IPS-18c (cell line): ENCODE results near the gene LPAR3.
"Not testable (repeated sequence)": the region's sequence is repeated elsewhere in the genome, so short reads cannot be mapped to it uniquely, and the experiment has no call there.

Experiments used
- H3K4me3 ChIP-seq: 2 replicates; pipeline ENCODE4 v1.7.0; 2013; ENCODE audit warnings: low read depth, mild to moderate bottlenecking, low read length, moderate library complexity; ENCODE audit not compliant: insufficient read depth
- H3K9me3 ChIP-seq: one replicate; pipeline ENCODE4 v1.6.1; 2013; ENCODE audit warnings: mild to moderate bottlenecking, low read length, moderate library complexity; ENCODE audit not compliant: control insufficient read depth, insufficient read depth

Gene LPAR3

DNA sequence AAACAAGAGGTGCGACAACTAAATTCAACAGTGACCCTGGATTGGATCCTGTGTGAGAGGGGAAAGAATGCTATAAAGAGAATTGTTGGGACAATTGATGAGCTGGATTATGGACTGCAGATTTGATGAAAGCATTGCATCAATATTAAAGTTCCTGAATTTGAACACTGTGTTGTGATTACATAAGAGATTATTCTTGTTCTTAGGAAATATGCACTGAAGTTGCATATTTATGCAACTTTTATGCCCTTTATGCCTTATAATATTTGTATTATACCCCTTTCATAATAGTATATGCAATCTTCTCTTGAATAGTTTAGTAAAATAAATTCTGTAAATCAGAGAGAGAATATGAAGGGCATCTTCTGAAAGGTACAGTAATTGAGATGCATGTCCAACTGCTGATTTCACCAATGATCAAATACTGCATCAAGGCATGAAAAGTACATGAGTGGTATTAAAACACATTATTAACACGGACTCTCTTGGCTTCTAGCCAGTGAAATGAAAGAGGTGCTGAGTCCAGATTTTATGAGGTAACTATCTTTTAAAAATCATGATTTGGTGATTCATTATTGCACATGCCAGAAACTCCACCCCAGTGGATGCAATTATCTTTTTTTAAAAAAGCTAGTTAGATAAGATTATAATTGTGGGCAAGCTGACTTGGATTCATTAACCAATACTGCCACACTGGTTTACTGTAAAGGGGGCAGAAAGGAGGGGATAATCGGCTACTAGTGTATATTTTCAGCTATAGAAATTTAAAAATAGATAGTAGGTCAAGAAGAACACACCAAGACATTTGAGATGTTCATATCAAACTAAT, 19.9 kb upstream of the LPAR3 start:
- Histone ChIP-seq H3K4me3 (no peak overlapping the region), H3K9me3 (peaks cover 2% of the 10 kb centered on the region)

DNA sequence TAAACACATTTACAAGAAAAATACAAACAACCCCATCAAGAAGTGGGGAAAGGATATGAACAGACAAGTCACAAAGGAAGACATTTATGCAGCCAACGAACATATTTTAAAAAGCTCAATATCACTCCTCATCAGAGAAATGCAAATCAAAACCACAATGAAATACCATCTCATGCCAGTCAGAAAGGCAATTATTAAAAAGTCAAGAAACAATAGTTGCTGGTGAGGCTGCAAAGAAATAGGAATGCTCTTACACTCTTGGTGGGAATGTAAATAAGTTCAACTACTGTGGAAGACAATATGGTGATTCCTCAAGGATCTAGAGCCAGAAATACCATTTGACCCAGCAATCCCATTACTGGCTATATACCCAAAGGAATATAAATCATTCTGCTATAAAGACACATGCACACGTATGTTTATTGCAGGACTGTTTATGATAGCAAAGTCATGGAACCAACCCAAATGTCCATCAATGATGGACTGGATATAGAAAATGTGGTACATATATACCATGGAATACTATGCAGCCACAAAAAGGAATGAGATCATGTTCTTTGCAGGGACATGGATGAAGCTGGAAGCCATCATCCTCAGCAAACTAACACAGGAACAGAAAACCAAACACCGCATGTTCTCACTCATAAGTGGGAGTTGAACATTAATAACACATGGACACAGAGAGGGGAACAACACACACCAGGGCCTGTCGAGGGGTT, 15.9 kb upstream of the LPAR3 start:
- H3K4me3 ChIP-seq, H3K9me3 ChIP-seq: not testable (repeated sequence)

DNA sequence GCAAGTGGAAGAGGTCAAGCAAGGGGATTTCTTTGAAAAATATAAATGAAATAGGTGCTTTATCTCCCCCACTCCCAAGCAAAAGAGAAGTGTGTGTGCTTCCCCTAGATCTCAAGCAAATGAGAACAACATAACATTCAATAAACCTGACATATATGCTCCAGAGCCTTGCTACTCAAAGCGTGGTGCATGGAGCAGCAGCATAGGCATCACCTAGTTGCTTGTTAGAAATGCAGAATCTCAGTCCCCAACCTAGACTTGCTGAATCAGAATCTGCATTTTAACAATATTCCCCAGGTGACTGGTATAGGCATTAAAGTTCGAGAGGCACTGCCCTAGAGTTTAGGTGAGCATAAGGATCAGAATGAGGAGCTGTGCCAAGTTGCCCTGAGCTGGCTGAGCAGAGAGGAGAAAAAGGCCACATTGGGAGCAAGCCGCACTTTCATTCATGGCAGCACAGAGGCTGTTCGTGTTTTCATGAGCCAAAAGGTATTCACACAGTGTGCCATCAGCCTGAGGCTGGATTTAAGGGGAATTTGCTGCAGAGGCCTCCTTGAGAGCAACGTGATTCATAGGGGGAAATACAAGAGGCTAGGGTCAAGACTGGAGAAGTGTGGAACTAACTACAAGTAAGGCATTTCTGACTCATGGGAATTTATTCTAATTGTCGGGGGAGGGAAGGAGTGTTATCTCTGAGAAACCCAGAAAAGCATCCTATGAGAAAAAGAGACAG, 14.3 kb upstream of the LPAR3 start:
- no peak overlapping the region for H3K4me3 ChIP-seq
- peaks cover 2% of the 10 kb centered on the region for H3K9me3 ChIP-seq

DNA sequence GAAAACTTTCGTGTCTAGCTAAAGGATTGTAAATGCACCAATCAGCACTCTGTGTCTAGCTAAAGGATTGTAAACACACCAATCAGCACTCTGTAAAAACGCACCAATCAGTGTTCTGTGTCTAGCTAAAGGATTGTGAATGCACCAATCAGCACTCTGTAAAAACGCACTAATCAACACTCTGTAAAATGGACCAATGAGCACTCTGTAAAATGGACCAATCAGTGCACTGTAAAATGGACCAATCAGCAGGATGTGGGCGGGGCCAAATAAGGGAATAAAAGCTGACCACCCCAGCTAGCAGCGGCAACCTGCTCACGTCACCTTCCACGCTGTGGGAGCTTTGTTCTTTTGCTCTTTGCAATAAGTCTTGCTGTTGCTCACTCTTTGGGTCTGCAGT, 9.7 kb upstream of the LPAR3 start:
- H3K4me3 ChIP-seq, H3K9me3 ChIP-seq: not testable (repeated sequence)

DNA sequence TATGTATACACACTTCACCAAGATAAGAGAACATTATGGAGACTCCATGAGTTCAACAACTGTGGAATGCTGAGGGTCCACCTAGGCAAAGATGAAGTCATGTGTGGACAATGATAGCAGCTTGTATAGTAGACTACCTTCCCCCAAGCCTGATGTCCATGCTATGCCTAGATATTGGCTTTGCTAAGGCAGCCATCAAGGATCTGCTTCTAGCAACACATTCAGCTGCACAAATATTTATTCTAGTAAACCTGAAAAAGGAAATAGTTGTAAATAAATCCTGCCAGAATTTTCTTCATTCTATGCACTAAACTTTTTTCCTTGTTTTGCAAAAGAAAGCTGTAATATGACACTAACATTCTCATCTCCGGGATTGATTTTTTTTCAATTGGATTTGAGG, 7.0 kb upstream of the LPAR3 start:
- H3K4me3 ChIP-seq: no peak overlapping the region
- peaks cover 2% of the 10 kb centered on the region for H3K9me3 ChIP-seq

DNA sequence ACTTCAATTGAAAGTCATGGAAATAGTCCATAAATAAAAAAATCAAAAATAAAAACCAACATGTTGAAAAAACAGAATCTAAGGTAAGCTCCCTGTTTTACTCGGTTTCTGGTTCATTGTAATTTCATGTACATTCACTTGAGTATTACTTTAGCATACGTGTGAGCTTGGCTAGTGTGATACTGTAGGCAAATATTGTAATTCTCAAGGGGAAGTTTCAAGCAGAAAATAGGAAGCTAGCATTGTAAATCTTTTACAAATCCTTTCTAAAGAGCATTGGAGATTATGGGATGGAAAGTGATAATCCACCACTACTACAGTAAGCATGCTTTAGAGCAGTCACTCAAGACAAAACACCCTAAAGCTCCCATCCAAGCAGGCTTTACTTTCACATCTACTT, 3.3 kb upstream of the LPAR3 start:
- Histone ChIP-seq H3K9me3 (no peaks in the 10 kb centered on the region), H3K4me3 (no peak overlapping the region)

DNA sequence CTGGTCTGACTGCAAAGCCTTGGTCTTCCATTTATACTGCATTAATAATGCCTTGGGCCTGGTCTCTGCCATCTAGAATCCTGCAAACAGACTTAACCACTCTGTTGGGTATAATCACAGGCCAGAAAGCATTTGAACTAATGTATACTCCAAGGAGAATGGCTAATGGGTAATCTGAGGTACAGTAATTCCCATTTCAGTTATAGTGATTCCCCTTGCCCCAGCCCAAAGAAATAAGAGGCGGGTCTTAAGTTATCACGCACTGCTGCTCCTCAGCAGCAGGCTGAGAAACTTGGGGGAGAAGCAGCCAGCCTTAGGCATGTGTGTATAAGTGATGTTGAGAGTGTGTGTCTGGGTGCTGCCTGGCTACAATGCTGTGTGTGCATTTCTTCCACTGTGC, 2.4 kb downstream of the LPAR3 start:
- no peak overlapping the region for H3K4me3 ChIP-seq

DNA sequence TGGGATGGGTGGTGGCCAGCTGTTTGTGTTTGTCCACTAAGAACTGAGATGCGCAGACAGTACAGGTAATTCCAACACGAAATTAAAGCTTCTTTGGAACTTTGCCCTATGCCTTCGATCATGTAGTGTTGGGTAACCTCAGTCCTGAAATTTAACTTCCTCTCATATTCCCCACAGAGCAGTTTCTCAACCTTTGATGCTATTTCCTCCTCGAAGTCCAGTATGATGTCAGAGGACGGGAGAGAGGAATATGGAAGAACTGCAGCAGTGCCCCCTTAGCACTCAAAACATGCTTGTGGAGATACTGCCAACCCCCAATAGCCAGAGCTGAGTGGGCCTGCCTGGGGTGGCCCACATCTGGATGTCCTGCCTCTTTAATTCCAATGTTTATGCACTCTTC, 3.6 kb downstream of the LPAR3 start:
- Histone ChIP-seq H3K9me3 (peaks cover 2% of the 10 kb centered on the region), H3K4me3 (no peak overlapping the region)

More for the DNA sequence above, 2.4 kb downstream of the LPAR3 start:
- H3K9me3 ChIP-seq: no peaks in the 10 kb centered on the region

DNA sequence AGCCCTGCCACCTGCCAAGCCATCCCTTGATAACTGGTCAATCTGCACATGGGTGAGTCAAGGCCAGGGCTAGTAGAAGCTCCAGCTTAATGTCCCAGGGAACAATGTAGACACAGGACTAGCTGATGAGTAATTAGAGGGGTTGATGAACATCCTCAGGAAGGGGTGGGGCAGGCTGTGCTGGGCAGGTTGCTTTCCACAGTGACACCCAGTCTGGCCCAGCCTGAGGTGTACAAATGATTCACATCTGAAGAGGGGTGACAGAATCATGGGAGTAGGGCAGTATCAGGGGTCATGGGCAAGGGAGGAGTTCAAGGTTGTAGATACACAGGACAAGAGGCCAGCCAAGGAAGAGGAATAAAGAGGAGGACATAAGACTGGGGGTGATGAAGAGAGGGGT, 4.3 kb downstream of the LPAR3 start:
- Histone ChIP-seq H3K9me3 (peaks cover 2% of the 10 kb centered on the region), H3K4me3 (no peak overlapping the region)

DNA sequence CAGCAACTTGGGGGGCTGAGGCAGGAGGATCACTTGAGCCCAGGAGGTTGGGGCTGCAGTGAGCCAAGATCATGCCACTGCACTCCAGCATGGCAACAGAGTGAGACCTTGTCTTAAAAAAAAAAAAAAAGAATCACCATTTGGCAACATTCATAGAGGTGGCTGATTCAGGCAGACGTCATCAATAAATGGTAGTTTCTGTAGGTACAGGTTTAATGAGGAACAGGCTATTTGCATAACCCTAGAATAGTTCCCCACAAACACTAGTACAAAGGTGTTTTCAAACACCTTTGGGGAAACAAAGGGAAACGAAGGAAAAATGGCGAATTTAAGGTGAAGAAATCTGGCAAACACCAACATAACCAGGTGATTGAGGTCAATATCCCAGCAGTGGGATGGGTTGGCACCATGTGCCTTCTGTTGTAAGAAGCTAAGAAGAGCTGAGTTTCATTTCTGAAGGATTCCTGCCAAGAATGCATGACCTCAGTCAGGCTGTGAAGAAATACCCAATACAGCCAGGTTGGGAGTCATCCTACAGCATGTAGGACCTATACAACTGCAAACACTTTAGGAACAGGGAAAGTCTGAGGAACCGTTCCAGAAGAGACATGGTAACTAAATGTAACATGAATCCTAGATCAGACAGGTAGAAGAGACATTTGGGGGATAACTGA, 5.6 kb downstream of the LPAR3 start:
- Histone ChIP-seq H3K9me3 (peaks cover 2% of the 10 kb centered on the region), H3K4me3 (no peak overlapping the region)

DNA sequence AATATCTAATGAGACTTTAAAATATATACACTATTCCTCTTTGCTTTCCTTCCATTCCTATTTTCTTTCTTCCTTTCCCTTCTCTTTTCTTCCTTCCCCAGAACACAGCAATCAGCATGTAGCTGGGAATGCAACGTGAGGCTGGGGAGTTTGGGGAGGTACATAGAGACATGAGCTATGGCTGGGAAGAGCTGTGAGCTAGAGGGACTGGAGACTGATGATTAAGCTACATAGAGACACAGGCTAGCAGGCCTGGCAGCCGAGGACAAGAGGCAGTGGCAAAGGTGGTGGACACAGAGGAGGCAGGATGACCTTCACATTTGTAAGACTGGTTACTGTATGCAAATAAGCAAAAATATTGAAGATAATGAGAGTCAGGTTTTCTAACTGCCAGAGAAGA, 7.5 kb downstream of the LPAR3 start:
- H3K9me3 ChIP-seq: peaks cover 2% of the 10 kb centered on the region
- H3K4me3 ChIP-seq: no peak overlapping the region

DNA sequence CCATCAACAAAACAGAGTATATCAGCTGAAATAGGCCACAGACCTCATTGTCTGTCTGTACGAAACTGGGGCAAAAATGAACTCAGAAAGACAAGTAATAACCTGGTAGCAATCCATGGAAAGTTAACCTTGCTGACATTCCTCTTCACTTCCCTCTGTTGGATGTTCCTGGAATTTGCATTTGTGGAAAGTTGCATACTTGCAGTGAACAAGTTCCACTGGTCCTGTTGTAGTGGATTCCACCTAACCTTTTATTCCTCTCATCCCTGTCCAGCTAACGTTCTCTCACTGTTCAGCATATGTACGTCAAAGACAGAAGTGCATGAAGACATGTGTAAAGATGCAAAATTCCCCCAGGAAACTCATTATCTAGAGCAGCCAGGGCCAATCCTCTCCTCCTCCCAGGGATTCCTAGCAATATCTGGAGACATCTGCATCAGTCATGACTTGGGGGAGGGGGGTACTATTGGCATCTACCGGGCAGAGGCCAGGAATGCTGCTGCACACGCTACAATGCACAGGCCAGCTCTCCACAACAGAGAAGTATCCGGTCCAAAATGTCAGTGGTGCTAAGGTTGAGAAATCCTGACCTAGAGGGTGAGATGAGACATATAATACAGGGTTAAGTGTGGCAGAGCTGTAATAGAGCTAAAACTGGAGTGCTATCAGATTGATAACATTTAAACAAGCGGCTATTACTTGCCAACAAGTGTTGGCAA, 8.2 kb downstream of the LPAR3 start:
- Histone ChIP-seq H3K9me3 (peaks cover 2% of the 10 kb centered on the region), H3K4me3 (no peak overlapping the region)

DNA sequence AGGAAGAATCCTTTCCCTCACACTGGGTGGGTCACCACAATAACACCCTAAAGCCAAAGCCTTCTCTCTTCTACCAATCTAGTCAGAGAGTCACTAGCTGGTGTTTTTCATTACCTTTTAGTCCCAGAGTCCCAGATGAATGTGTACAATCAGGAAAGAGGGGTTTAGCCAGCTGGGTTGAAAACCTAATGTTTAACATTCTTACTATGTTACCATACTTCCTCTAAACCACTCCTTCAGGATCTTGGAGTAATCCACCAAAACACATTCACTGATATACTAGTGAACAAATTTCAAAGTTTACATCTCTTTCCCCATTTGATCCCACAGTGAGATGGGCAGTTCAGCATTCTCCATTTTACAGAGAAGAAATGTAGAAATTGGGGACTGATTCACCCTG, 9.7 kb downstream of the LPAR3 start:
- Histone ChIP-seq H3K4me3 (no peak overlapping the region), H3K9me3 (peaks cover 2% of the 10 kb centered on the region)

DNA sequence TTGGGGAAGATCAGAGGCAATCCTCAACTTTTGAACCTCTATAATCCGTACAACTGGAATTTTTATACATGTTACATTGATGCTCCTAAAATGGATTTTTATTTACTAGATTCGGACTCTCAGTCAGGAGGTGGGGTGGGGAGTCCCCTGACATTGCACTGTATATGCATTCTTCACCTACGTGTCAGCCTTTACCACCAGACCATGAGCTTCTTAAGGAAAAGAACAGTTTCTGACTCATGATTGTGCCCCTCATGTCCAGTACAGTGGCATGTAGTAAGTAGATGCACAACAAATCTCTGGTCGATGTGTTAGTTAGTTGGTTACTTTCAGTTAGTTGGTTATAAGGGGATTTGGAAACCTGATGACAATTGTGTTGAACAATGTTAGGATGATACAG, 15.4 kb downstream of the LPAR3 start:
- H3K9me3 ChIP-seq: no peaks in the 10 kb centered on the region
- H3K4me3 ChIP-seq: no peak overlapping the region

DNA sequence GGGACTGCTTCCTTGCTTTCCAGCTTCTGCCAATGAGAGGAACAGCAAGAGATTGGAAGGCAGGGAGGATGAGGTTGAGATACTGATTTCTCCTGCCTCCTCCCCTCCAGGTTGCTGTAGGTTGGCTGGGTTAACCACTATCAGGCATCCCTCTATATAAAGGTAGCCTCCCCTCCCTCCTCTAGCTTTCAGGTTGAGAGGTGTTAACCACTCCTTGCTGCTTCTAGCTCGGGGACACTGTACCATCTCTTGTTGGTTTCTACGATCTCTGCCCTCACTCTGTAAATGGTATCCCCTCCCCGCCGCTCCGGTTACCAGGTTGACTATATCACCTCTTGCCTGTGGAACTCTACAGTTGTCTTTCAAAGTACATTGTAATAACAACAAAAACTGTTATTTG, 16.7 kb downstream of the LPAR3 start:
- Histone ChIP-seq H3K9me3 (no peaks in the 10 kb centered on the region), H3K4me3 (no peak overlapping the region)

DNA sequence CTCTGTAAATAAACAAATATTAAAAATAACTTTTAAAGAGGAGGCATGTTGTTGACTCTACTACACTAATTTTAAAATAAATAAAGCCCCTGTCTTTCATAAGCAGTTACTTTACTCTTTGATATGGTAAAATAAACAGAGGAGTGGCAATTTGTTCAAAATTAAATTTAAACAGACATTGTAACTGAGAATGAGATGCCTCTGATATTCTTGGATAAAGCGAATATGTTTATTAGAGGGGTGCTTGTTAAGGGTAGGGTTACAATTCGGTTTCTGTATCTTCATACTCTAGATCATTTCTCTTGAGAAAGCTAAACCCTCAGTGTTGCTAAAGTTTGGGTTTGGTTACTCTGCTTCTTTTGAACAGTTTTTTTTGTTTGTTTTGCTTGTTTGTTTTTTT, 19.6 kb downstream of the LPAR3 start:
- Histone ChIP-seq H3K4me3 (no peak overlapping the region), H3K9me3 (no peaks in the 10 kb centered on the region)
